GM18498 (cell line): ENCODE measurements around the gene PCF11.

Source experiments
- ATAC-seq: cut with Tn5 transposase; IDR thresholded peaks from one replicate; pipeline ENCODE4 v1.9.1; 2021; ENCODE audit warnings: mild to moderate bottlenecking, moderate library complexity; ENCODE audit not compliant: unreplicated experiment

PCF11 gene

GRCh38 chr11:83151274-83151977 lies 5.5 kb upstream of the PCF11 start:
- no peak for ATAC-seq

- no peak for ATAC-seq
Observed at GRCh38 chr11:83152264-83152663, 4.7 kb upstream of the PCF11 start.

GRCh38 chr11:83153764-83154163 lies 3.2 kb upstream of the PCF11 start:
- ATAC-seq, result no peak

- ATAC-seq, result peak; percentile 96
Observed at GRCh38 chr11:83156144-83156995, 561 bp upstream of the PCF11 start.

GRCh38 chr11:83157594-83158356 lies 844 bp downstream of the PCF11 start:
- no peak for ATAC-seq

- ATAC-seq, result no peak
Observed at GRCh38 chr11:83158357-83158786, 1.4 kb downstream of the PCF11 start.

- ATAC-seq, result no peak
Observed at GRCh38 chr11:83158965-83159901, 2.3 kb downstream of the PCF11 start.

- no peak for ATAC-seq
Observed at GRCh38 chr11:83159902-83160865, 3.3 kb downstream of the PCF11 start.

- no peak for ATAC-seq
Observed at GRCh38 chr11:83161610-83162199, 4.8 kb downstream of the PCF11 start.

GRCh38 chr11:83162377-83162776 lies 5.4 kb downstream of the PCF11 start:
- ATAC-seq, result peak; percentile 56

GRCh38 chr11:83166193-83166866 lies 9.4 kb downstream of the PCF11 start:
- no peak for ATAC-seq

GRCh38 chr11:83168756-83169155 lies 11.8 kb downstream of the PCF11 start:
- no peak for ATAC-seq

GRCh38 chr11:83170865-83171264 lies 13.9 kb downstream of the PCF11 start:
- ATAC-seq, result no peak

GRCh38 chr11:83172551-83172950 lies 15.6 kb downstream of the PCF11 start:
- no peak for ATAC-seq

GRCh38 chr11:83174008-83174407 lies 17.1 kb downstream of the PCF11 start:
- ATAC-seq, result peak; percentile 52

GRCh38 chr11:83175815-83176214 lies 18.9 kb downstream of the PCF11 start:
- ATAC-seq, result no peak

- no peak for ATAC-seq
Observed at GRCh38 chr11:83181815-83182214, 24.9 kb downstream of the PCF11 start.

- no peak for ATAC-seq
Observed at GRCh38 chr11:83185767-83186166, 28.8 kb downstream of the PCF11 start.
